Measurements from ENCODE around the gene MEPE. TPM values are rescaled to one million over a fixed set of nuclear protein-coding genes. Genes with fewer than 3 reads are reported as not detected.

The MEPE gene
- total RNA-seq, 3 donors from 2014 or later, result not detected

- no peak for TF ChIP-seq CTCF (IDR thresholded peaks at IDR 0.05)
- ATAC-seq (no peak), DNase-seq (no peak)
- H3K9me3 ChIP-seq, result no peaks in the 10 kb centered on the region
- H3K4me1 ChIP-seq (ENCODE audit: low read depth), result no peaks in the 10 kb centered on the region
- intact Hi-C loops (cut with DNase I, micrococcal nuclease), result no loop called here
- no peaks in the 10 kb centered on the region for H3K36me3 ChIP-seq (ENCODE audit: low read depth)
- no peak overlapping the region for H3K4me3 ChIP-seq
Measured at GRCh38 chr4:87819281-87819919, 13.4 kb upstream of the MEPE start.

DNA sequence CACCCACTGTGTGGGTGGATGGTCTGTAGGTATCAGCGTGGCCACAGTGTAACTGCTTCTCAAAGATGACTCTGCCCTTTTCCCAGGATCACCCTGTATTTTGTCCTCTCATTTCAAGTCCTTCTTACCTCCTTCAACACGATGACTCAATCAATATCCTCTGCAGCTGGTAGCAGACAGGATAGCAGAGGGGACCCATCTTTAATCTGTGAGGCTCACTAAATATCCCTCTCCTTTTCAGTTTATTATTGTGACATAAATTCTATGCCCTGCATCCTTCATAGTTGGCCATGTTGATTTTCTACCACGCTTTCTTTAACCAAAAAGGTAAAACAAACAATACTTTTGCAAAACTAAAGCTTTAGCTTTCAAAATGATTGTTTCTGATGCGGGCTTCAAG, 9.6 kb upstream of the MEPE start:
- Histone ChIP-seq H3K36me3 (ENCODE audit: low read depth) (no peaks in the 10 kb centered on the region), H3K4me1 (ENCODE audit: low read depth) (no peaks in the 10 kb centered on the region), H3K9me3 (no peaks in the 10 kb centered on the region), H3K4me3 (no peak overlapping the region)
- intact Hi-C loops (cut with DNase I, micrococcal nuclease), result no loop called here
- no peak for DNase-seq
- TF ChIP-seq CTCF (IDR thresholded peaks at IDR 0.05), result no peak
- ATAC-seq, result no peak

DNA sequence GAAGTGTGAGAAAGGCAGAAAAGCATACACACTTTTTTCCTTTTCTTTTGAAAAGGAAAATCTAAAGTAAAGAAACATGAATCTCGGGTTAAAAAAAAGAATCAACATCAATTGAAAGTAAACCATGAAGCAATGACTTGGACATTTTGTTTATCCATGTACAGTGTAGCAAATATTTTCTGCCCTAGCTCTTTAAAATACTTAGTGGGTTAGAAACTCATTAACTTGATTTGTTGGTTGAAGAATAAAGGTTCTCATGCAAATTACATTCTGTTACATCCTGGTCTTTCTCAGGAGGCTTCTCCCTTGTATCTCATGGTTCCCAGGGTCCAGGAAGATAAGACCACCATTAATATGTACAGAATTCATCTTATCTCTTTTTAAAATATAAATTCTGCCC, 9.0 kb upstream of the MEPE start:
- TF ChIP-seq CTCF (IDR thresholded peaks at IDR 0.05), result no peak
- intact Hi-C loops (cut with DNase I, micrococcal nuclease), result no loop called here
- Histone ChIP-seq H3K36me3 (ENCODE audit: low read depth) (no peaks in the 10 kb centered on the region), H3K4me3 (no peak overlapping the region), H3K4me1 (ENCODE audit: low read depth) (no peaks in the 10 kb centered on the region), H3K9me3 (no peaks in the 10 kb centered on the region)
- no peak for ATAC-seq
- DNase-seq, result no peak

DNA sequence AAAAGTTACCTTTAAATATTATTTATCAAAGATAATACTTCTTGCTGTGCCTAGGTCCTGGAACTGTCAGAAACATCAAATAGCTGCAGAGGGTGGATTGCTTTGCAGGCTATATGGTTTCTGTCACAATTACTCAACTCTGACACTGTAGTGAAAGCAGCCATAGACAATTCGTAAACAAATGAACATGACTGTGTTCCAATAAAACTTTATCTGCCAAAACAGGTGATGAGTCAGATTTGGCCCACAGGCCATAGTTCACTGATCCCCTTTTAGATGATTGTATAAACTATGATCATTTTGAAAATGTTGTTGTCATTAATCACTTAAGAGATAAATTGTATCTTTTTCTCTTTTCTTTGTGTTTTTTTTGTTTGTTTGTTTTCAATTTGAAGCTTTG, 8.4 kb upstream of the MEPE start:
- Histone ChIP-seq H3K4me1 (ENCODE audit: low read depth) (no peaks in the 10 kb centered on the region), H3K4me3 (no peak overlapping the region), H3K9me3 (no peaks in the 10 kb centered on the region), H3K36me3 (ENCODE audit: low read depth) (no peaks in the 10 kb centered on the region)
- intact Hi-C loops (cut with DNase I, micrococcal nuclease), result no loop called here
- ATAC-seq (no peak), DNase-seq (no peak)
- no peak for TF ChIP-seq CTCF (IDR thresholded peaks at IDR 0.05)

DNA sequence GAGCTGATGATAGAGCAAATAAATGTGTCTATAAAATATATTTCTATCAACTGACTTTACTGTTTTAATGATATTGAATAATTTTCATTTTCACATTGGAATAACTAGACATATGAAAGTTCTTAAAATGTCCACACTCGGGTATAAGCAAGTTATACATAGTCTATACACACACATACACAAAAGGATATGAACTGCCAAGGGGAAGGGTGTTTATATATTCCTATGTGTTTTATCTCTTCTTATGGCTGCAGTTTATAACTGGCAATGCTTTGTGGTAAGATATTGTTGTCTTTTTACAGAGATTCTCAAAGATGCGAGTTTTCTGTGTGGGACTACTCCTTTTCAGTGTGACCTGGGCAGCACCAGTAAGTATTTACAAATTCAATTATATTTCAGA, 1.6 kb downstream of the MEPE start:
- DNase-seq, result no peak
- intact Hi-C loops (cut with DNase I, micrococcal nuclease), result loop anchor here in 1 of 2 donors (10.0 kb wide), 1 partner anchor 150 kb away; no protein-coding TSS in a partner anchor
- Histone ChIP-seq H3K4me1 (ENCODE audit: low read depth) (no peaks in the 10 kb centered on the region), H3K9me3 (no peaks in the 10 kb centered on the region), H3K36me3 (ENCODE audit: low read depth) (no peaks in the 10 kb centered on the region), H3K4me3 (no peak overlapping the region)
- ATAC-seq, result no peak
- no peak for TF ChIP-seq CTCF (IDR thresholded peaks at IDR 0.05)

- intact Hi-C loops (cut with DNase I, micrococcal nuclease), result loop anchor here in 1 of 2 donors (10.0 kb wide), 1 partner anchor 150 kb away; no protein-coding TSS in a partner anchor
- DNase-seq, result no peak
- TF ChIP-seq CTCF (IDR thresholded peaks at IDR 0.05), result no peak
- no peaks in the 10 kb centered on the region for H3K4me1 ChIP-seq (ENCODE audit: low read depth)
- ATAC-seq, result no peak
- no peaks in the 10 kb centered on the region for H3K36me3 ChIP-seq (ENCODE audit: low read depth)
- H3K9me3 ChIP-seq, result no peaks in the 10 kb centered on the region
- H3K4me3 ChIP-seq, result no peak overlapping the region
Measured at GRCh38 chr4:87835197-87835596, 2.4 kb downstream of the MEPE start.
